Tongue (tissue), 2 donors: ENCODE results near the gene RNF121. TPM values are rescaled to one million over a fixed set of nuclear protein-coding genes. Genes with fewer than 3 reads are reported as not detected.
"Not testable (repeated sequence)": the region's sequence is repeated elsewhere in the genome, so short reads cannot be mapped to it uniquely, and the experiment has no call there.

Source experiments
- DNase-seq: peaks from one replicate; pipeline ENCODE4 v3.0.0-alpha.2; 2015
- total RNA-seq: library from RNA; depleted of rRNA; stranded (reverse); fragments of >200 nt; gene quantifications from one replicate; pipeline ENCODE4 v1.2.3, GENCODE V29; 2014

RNF121 gene
- 27.7 TPM for total RNA-seq

GRCh38 chr11:71928737-71929443 lies at the start of gene RNF121:
RNF121 (plus strand) TSS chr11:71929046; CDS start chr11:71929062, 16 bp downstream.
- DNase-seq, result peak; percentile 99

GRCh38 chr11:71885806-71886205 lies 43.0 kb upstream of the RNF121 start:
- DNase-seq, result not testable (repeated sequence)

- DNase-seq, result not testable (repeated sequence)
Measured at GRCh38 chr11:71888335-71889010, 40.4 kb upstream of the RNF121 start.

GRCh38 chr11:71889181-71889872 lies 39.5 kb upstream of the RNF121 start:
- DNase-seq, result not testable (repeated sequence)

GRCh38 chr11:71895961-71896360 lies 32.9 kb upstream of the RNF121 start:
- no peak for DNase-seq

- DNase-seq, result peak; percentile 13
Measured at GRCh38 chr11:71901137-71901536, 27.7 kb upstream of the RNF121 start.

GRCh38 chr11:71908218-71908617 lies 20.6 kb upstream of the RNF121 start:
- no peak for DNase-seq

- not testable (repeated sequence) for DNase-seq
Measured at GRCh38 chr11:71910775-71911174, 18.1 kb upstream of the RNF121 start.

- not testable (repeated sequence) for DNase-seq
Measured at GRCh38 chr11:71911321-71911985, 17.4 kb upstream of the RNF121 start.

- DNase-seq, result not testable (repeated sequence)
Measured at GRCh38 chr11:71911986-71912340, 16.9 kb upstream of the RNF121 start.

GRCh38 chr11:71913756-71914526 lies 14.9 kb upstream of the RNF121 start:
- peak; percentile 18 for DNase-seq

GRCh38 chr11:71914617-71915189 lies 14.1 kb upstream of the RNF121 start:
- DNase-seq, result no peak

GRCh38 chr11:71917646-71918140 lies 11.2 kb upstream of the RNF121 start:
- no peak for DNase-seq

GRCh38 chr11:71927820-71928736 lies 768 bp upstream of the RNF121 start, which contains the start of gene XNDC1N:
XNDC1N (minus strand) TSS chr11:71928594; CDS start chr11:71923353, 5,241 bp downstream.
- DNase-seq, result no peak

GRCh38 chr11:71929491-71929890 lies 645 bp downstream of the RNF121 start:
- no peak for DNase-seq

GRCh38 chr11:71930556-71931244 lies 1.9 kb downstream of the RNF121 start:
- DNase-seq, result no peak

GRCh38 chr11:71931245-71931602 lies 2.4 kb downstream of the RNF121 start:
- no peak for DNase-seq

- no peak for DNase-seq
Measured at GRCh38 chr11:71933141-71933933, 4.5 kb downstream of the RNF121 start.

GRCh38 chr11:71934213-71934612 lies 5.4 kb downstream of the RNF121 start:
- DNase-seq, result no peak
